Measurements from ENCODE around the gene CNTN1.

Gene CNTN1

GRCh38 chr12:40784102-40784501, 91.9 kb downstream of the CNTN1 start:
- no peak for DNase-seq

DNA sequence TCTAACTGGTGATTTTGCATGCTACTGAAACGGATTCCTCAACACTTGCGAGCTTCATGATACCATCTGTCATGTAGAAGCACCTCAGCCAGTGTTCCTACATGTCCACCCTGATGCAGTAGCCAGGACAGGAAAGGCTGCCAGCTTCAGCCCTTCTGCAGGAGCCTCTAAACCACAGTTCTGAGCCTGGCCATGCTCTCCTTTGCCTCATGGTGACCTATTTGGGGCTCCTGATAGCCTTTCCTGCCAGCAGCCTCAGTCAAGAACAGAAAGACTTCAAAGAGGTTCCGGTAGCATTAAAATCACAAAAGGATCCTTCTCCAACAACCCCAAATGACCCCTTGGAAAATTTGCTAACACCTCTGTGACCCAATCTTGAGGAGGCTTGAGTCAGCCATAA, 96.0 kb downstream of the CNTN1 start:
- no peak for DNase-seq

GRCh38 chr12:40792792-40793386, 100.7 kb downstream of the CNTN1 start:
- no peak for DNase-seq

DNA sequence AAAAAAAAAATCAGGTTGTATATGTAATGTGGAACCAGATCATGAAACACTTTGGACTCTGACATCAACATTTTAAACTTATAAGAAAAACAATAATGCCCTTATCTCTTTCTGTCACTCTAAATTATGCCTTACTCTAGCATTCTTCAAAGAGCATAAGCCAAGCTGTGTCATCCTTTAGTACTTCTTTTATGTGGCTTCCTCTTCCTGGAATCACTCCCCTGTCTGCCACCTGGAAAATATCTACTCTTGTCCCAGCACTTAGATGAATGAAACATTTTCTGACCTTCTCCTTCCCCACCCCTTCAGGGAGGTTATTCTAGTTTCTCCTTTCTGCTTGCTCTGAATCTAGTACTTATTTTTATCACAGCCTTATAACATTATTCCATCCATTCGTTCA, 101.2 kb downstream of the CNTN1 start:
- DNase-seq = no peak

DNA sequence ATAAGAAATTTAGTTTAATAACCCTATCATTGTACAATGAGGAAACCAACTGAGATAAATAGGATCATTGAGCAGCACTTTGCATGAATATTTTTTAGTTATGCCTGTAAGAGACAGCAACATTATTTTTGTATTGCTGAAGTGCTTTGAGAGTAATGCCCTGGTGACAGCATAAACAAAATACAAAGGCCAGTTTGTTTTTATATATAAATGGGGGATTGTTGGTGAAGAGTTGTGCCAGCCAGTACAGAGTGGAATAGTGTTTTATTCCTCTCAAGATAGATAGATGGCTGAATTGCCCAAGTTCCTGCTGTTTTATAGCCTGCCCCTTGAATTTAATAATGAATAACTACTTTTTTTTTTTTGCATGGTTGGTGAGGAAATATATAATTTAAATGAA, 101.8 kb downstream of the CNTN1 start:
- DNase-seq = no peak

GRCh38 chr12:40801082-40801481, 108.8 kb downstream of the CNTN1 start:
- DNase-seq = no peak

GRCh38 chr12:40801861-40802260, 109.6 kb downstream of the CNTN1 start:
- DNase-seq = no peak

DNA sequence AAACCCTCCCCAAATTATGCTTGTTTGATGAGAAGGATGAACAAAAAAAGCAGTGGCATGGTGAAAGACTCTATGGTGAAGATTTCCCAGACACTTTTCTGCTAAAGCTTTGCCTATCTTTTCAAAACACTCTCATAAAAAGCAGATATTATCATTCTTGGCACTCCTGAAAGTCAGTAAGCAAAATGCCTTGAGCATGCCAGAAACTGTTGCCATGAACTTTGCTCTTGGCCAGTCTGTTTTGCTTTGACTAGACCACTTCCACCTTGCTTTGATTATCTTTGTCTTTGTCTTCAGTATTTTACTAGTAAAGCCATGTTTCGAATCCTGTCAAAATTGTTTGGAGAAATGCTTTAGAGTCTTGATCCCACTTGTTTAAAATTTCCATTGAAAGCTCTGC, 110.4 kb downstream of the CNTN1 start:
- no peak for DNase-seq

- DNase-seq = no peak
These were observed 127.3 kb downstream of the CNTN1 start for GRCh38 chr12:40819436-40820108.

- no peak for DNase-seq
These were observed 128.7 kb downstream of the CNTN1 start for GRCh38 chr12:40820794-40821484.

- no peak for DNase-seq
These were observed 132.9 kb downstream of the CNTN1 start for GRCh38 chr12:40825156-40825555.

GRCh38 chr12:40827683-40828592, 135.7 kb downstream of the CNTN1 start:
- DNase-seq = no peak

GRCh38 chr12:40828593-40828990, 136.4 kb downstream of the CNTN1 start:
- no peak for DNase-seq

DNA sequence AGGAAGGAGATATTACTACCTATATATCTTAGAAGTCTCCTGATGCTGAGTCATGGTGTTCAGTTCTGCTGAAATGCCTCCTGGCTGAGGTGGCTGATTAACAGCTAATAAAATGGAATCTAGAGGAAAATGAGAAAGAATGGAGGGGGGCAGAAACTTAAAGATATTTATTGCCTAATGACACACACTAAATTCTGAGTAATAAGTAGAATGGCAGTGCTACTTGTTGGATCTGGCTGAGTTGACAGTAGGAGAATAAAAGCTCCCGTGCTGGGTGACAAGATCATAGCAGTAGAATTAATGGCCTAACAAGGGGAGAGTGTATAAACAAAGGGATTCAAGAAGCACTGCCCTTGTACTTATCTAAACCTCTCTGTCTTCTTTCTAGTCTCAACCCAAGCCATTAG, 137.5 kb downstream of the CNTN1 start:
- no peak for DNase-seq

- no peak for DNase-seq
These were observed 139.7 kb downstream of the CNTN1 start for GRCh38 chr12:40831916-40832315.

DNA sequence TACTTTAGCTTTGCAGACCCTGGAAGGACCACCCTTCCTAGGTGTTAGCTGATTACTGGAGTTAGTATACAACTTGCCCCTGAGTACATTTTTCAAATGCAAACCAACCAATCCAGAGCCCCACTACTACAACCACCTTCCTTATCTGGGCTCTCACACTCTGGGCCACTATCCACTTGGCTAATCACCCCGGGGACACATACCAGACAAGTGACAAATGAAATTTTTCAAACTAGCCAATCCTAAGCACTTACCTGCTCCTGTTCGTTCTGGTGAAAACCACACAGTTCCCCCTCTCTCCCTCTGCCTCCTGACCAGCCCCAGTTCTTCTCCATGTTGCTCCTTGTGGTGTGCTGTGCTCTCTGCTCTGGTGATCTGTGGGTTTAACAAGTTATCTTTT, 140.4 kb downstream of the CNTN1 start:
- no peak for DNase-seq

DNA sequence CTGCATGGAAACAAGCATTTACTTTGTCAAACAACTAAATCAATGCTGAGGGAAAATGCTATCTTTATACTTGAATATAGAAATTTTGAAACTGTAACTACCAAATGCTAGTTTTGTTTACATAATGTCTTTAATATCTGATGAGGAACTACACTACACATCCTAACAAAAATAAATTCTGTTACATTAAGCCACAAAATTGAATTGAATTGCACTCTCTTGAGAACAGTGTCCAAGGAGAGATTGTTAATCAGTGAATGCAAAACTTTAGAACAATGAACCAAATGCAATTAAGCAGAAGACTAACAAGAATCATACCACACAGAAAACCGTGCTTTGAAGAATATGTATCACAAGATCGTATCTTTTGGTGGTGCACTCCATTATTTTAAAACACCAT, 141.6 kb downstream of the CNTN1 start:
- no peak for DNase-seq

DNA sequence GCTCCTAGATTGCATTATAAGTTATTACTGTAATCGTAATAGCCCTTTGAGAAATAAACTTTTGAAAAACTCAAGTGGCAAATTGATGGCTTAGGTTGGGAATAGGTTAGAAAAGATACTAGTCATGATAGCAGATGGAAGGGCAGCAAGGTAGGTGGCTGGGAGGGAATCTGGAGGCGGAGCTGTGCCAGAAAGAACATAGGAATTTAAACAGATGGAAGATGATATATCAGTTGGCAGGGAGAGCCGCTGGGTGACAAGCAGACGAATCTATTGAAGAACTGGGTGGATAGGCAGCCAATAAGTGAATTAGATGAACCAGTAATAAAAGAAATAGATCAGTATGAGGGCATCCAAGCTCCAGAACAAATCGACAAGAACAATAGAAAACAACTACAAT, 142.1 kb downstream of the CNTN1 start:
- no peak for DNase-seq

GRCh38 chr12:40837891-40838429, 145.7 kb downstream of the CNTN1 start:
- DNase-seq = no peak

DNA sequence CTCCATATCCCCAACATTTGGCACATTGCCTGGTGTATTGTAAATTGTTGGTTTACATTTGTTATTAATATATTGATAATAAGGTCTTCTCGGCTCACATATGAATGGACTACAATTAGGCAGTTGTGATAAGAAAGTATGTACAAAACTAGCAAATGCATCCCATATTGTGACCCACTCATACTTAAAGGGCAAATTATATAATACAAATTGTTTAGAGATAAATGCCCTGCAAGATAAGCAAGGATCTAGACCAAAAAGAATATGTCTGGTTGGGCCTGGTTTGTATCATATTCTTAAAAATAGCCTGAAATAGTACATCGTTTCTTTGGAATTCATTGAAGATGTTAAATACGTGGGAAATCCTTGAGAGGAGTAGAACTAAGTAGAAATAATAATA, 151.3 kb downstream of the CNTN1 start:
- DNase-seq = no peak

- no peak for DNase-seq
These were observed 161.0 kb downstream of the CNTN1 start for GRCh38 chr12:40853221-40853620.

DNA sequence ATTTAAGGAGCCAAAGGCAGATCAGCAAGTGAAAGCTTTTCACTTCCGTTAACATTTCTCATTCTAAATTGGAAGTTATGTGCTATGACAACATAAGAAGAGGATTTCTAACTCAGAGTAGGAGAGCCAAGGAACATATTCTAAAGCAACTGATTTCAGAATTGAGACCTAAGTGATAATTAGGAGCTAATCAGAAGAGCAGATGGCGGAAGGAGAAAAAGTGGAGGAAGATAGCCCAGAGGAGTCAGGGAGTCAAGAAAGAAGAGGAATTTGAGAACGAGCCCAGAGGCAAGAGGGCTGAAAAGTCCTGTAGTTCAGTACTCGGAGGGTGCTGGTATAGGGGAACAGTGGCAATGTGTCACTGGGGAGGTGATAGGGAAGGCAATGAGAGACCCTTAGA, 162.4 kb downstream of the CNTN1 start:
- no peak for DNase-seq

GRCh38 chr12:40864891-40865290, 172.7 kb downstream of the CNTN1 start:
- no peak for DNase-seq
